ENCODE results near the gene CCDC85C.

CCDC85C gene

DNA sequence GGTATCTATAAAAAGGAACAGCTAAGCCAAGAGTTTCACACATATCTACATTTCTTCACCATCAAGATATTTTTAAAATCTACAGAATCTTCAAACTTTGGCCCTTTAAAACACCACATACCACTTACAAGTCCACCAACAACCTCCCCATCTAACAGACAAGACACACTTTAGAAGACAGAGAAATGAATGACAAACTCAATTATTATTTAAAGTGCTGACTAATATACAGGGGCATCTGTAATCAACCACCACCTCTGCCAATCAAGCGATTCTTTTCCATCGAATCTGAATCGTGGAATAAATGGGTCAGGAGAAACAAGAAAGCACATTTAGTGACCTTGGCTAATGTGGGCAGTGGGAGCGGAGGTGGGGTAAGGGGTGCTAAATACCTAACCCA is 131.1 kb downstream of the CCDC85C start:
- no peak for DNase-seq (ENCODE audit: low spot score)

DNA sequence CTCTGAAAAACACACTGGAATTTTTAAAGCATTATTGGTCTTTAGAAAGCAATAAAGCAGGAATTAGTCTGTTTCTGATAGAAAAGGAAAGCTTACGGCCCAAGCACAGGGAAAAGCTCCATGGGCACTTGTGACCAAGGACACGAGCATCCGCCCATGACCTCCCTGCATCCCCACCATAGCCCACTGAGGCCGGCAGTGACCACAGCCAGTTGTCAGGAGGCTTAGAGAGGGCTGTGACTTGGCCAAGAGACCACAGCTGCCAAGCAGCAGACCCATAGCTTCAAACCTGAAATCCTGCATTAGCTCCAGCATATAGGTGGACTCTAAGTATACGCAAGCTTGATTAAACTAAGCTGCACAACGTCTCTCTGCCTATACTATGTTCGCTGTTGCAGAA is 132.3 kb downstream of the CCDC85C start:
- no peak for DNase-seq (ENCODE audit: low spot score)

DNA sequence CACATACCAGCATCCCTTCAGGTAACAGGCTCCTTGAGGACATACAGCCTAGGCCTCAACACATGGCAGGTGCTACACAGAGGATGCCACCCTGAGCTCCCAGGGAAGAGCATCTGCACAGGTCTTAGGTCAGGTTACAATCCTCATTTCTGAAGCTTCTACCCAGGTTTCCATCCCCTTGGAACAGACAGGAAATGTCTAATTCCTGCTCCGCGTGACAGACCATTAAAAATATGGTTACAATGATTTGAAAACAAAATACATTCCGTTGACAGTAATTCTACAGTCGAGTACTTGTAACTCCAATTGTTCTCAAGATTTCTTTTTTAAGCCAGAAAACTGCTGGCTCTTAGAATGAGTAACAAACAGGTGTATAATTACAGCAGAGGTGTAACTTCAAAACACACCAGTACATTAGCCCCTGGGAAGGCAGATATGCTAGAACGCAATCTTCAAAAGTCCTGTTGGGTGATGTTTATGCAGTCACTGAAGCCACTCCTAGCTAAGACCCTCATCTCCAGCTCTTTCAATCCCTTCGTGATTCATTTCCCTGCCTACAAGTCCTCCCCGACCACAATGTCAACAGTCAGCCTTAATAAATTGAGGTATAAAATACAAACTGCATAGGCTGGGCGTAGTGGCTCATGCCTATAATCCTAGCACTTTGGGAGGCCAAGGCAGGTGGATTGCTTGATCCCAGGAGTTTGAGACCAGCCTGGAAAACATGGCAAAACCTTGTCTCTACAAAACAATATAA is 135.0 kb downstream of the CCDC85C start:
- DNase-seq (ENCODE audit: low spot score), result no peak

DNA sequence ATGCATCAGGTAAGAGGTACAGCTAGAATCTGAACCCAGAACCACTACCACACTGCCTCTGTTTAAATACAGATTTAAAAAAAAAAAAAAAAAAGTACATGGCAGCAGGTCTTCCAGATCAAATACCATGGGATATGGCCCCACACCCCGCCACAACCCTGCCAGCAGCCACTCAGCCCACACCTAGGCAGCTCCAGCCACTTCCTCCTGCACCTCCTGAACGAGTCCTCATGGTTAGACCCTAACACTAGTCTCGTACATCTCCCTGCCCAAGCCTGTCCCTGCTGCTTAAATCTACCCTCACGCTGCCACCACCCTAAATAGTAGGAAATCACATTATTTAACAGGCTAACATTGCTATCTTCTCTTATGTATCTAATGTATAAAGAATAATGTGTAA is 135.9 kb downstream of the CCDC85C start:
- DNase-seq (ENCODE audit: low spot score), result no peak

DNA sequence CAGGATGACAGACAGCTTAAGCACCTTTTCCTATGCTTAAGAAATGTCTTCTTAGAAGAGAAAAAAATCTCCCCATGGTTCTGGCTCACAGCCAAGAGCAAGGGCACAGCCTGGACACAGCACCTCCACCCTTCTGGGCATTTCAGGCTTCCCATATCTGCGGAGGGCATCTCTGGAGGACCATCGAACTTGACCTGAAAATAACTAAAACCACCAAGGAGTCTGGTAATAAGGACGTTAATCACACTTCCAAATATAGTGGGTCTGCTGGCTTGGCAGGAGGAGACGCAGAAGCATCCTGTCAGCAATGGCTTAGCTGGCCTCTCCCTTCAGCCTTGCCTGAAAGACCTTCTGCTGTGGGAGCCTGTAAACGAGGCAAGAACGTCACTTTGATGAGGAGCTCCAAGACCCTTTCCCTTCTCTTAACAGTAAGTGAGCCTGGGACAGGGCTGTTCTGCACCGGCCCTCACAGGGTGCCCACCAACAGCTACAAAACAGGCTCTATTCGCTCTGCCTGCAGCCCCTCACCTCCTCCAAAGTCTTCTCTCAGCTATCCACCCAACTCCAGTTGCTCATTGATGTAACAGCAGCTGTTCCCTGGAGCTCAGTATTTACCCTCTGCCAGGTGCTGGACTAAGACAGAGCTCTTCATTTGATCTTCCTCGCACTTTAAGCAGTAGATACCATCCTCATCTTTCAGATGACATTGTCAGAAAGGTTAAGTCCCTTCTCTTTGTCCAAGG is 136.5 kb downstream of the CCDC85C start:
- no peak for DNase-seq (ENCODE audit: low spot score)

DNA sequence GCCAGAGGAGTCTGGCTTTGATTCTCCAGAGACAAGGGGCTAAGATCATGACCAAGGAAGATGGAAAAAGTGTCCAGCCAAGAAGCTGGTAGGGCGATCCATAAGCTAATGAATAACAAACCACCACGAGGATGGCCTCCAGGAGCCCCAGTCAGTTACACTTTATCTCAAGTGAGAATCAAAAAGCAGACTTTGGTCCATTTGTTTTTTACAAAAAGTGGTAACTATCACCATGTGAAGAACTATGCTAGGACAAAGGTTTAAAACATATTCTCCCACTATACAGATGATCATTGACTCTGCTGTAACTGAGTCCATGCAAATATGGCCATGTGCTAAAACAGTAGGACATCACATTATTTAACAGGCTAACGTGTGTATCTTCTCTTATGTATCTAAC is 137.2 kb downstream of the CCDC85C start:
- no peak for DNase-seq (ENCODE audit: low spot score)

DNA sequence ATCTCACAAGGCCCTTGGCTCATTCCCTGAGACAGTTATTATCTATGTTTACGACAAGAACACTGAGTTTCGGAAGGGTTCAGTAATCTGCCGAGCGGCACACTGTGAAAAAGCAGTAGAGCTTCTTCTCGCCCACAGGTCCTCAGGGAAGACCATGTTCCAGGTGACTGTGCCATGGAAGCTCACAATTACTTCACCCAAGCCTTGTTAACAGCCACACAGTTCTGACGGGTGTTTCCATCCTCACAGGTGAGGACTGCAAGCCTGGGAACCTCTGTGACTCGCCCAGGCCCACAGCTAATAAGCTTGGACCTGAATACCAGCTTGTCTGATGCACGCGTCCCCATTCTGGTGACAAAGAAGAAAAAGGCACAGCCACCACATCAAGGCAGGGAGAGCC is 138.7 kb downstream of the CCDC85C start:
- no peak for DNase-seq (ENCODE audit: low spot score)

DNA sequence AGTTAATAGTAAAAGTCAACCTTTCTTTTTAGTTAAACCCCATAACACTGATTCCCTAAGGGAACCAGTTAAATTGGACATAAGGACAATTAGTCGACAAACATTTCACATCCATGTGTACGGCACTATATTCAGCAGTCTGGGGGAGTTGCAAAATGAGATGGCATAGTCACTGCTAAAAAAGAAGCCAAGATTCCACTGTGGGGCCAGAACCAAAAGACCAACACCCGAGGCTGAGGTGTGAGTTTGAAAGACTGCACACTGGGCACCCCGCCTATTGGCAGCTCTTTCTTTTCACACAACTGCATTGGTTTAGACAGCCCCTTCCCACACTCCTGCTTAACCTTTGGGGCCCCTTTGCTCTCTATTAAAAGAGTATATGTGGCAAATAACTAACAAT is 140.0 kb downstream of the CCDC85C start:
- no peak for DNase-seq (ENCODE audit: low spot score)

DNA sequence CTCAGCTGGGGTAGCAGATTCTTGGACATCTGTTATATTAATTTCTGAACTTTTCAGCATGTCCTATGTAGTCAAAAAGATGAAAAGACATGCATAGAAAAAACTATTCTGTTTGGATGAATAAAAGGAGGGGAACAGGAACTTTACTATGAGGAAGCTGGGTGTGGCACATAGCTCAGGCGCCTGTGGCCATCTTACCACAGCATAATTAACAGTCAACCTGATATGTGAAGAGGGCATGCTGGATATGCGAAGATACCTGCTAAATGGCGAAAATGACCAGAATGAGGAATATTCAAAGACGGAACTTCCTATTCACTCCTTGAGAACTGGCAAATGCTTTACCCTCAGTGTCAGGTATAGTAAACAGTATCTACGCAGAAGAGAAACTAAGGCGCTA is 141.8 kb downstream of the CCDC85C start:
- no peak for DNase-seq (ENCODE audit: low spot score)

DNA sequence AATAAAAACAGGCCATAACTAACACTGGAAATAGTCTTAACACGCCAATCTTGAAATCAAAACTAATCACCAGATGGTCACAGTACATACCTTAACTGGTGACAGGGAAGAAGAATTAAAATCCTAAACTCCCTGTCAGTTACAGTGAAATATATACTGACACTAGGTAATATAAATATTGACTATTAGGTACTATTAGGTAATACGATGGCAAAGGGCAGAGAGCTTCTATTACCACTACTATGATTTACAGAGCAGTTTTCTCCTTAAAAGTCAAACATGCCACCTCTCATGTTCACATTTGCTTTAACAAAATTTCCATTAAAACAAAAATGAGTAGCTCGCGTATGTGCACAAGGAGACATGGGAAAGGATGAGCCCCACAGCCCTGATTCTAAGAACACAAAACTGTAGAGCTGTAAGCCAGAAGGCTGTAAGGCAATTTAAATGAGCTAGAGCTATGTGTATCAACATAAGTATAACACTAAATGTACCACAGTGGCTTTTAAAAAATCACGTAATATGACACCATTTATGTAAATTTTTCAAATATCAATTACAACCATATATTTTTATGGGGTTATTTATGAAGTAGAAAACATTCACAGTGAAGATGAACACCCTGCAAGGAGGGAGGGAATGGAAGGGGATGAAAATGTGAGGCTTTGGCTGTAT is 142.5 kb downstream of the CCDC85C start:
- DNase-seq (ENCODE audit: low spot score), result no peak

DNA sequence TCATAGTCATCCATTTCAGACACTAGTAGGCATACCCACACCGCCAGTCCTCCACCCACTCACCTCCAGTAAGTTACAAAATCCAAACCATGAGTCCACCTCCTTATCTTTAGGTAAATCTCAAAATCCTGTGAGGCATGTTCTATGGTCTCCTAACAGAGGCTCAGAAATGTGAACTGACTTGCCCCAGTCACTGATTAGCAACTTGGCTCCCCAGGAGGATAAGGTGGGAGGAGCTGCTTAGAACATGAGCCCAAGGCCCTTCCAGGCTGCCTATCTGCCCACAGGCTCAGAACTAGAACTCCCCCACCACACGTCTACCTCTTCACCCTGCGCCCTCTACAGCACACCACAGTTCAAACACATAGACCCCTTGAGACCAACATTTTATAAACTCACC is 143.2 kb downstream of the CCDC85C start:
- DNase-seq (ENCODE audit: low spot score), result no peak

DNA sequence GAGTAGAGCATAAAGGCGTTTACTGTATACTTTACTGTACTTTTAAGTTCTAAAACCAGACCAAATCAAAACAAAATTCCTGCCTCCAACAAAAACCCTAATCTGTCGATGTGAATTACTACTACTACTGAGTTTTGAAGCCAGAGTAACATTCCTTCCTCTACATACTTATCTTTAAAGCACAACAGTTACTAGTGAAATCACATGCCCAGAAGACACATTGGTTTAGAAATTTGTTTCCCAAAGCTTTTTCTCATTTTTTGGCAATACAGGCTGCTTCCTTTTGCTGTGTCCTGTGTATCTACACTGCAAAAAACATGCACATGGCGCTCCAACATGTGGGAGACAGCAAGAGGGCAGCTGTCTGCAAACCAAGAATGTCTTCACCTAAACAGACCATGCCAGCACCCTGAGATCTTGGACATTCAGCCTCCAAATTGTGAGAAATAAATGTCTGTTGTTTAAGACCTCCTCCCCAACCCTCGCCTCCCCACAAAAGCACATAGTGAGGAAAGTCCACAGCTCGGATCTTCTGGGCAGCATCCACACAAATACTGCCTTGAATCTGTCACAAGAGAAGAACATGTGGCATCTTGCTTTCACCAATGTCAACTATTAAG is 144.4 kb downstream of the CCDC85C start:
- DNase-seq (ENCODE audit: low spot score), result no peak

DNA sequence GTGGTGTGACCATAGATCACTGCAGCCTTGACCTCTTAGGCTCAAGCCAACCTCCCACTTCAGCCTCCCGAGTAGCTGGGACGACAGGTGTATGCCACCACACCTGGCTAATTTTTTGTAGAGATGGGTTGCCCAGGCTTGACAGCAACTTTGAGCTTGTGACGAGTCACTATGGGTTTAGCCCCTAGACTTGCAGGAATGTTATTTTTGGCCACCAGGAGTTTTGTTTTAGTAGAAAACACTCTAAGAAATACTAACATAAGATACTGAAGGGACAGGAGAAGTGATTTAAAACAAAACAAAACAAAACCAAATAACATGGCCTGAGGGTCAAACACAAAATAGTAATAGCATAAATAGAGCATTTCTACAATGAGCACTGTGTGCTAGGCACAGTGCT is 149.8 kb downstream of the CCDC85C start:
- no peak for DNase-seq (ENCODE audit: low spot score)

DNA sequence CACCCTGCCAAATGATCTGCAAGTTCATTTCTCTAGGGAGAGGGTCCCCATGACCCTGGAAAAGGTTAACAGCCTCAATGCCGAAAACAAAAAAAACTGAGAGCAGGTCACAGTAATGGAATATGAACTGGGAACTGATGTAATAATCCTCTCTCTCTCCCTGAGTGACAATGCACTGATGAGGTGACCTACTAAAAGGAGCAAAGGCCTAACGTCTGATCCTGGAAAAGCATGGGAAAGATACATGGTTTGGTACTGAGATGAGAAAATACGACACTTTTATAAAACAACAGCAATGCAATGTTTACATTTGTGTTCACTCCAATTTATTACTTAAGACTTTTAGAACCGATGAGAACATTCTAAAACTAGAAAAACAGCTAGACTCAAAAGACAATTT is 151.0 kb downstream of the CCDC85C start:
- no peak for DNase-seq (ENCODE audit: low spot score)

DNA sequence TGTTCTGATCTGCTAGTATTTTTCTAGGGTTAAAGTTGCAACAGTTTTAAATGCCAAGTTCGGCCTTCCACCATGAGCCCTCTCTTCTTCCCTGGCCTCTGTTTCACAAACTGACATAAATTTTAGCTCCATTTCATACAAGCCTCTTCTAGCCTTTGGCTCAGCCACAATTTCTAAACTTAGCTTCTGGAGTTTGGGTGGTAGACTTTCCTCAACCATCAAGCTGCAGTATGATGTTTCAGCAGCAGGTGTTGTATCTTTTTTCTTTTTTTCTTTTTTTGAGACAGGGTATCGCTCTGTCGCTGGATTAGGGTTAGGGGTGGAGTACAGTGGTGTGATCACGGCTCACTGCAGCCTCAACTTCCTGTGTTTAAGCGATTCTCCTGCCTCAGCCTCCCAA is 152.8 kb downstream of the CCDC85C start:
- no peak for DNase-seq (ENCODE audit: low spot score)

DNA sequence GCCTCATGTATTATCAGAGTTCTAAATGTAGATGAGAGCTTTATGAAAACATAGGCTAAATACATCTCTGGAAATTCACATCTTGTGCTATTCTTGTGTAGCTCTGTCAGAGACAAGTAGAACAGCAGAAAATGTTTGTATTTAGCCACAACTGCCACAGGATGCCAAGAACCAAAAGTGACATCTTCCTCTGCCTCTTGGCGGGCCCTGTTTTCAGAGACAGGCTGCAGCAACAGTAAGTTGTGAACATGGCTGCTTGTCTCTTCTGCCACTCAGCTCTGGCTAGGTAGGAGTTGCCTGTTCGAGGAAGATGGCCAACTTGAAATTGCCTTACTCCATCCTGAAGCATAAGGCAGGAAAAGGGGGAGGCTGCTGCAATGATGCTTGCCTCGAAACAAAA is 153.7 kb downstream of the CCDC85C start:
- no peak for DNase-seq (ENCODE audit: low spot score)
